HG02588 (cell line): ENCODE measurements around the gene BPI.
"Not testable (repeated sequence)": the region's sequence is repeated elsewhere in the genome, so short reads cannot be mapped to it uniquely, and the experiment has no call there.

Experiments used
- ATAC-seq: cut with Tn5 transposase; IDR thresholded peaks from one replicate; pipeline ENCODE4 v1.9.1; 2021; ENCODE audit warnings: mild to moderate bottlenecking, moderate library complexity; ENCODE audit not compliant: unreplicated experiment

Gene BPI

DNA sequence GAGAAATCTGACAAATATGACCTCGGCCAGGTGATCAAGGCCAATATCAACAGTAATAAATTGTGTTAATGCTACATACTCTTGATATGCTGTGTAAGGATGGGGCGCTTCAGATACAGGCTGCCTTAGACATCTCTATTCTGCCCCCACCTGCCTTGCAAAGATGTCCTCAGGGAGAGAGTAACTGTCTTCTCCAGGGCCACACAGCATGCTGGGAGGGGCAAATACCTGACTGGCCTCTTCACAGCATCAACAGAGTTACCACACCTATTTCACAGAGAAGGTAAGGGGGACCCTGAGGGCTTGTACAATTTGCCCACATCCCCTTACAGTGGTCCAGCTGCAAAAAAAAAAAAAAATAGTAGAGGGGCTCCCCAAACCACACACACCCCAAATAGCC lies 26.3 kb upstream of the BPI start:
- ATAC-seq, result no peak

DNA sequence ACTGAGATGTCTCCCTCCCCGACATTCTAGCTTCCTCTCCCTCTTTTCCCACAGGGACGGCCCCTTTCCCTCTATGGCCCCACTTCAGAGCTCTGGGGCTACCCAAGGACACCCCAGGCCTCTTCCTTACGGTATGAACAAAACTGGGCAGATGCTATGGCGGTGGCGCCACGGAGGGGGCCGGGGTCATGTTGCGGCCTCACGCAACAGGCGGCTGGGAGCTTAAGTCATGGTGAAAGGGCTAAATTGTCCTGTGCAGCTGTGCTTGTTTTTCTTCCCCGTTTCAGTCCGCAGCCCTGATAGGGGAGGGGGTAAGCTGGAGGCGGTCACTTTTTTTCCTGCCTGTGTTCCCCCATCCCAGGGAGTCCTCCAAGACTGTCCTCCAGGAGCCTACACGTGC lies 25.8 kb upstream of the BPI start:
- no peak for ATAC-seq

DNA sequence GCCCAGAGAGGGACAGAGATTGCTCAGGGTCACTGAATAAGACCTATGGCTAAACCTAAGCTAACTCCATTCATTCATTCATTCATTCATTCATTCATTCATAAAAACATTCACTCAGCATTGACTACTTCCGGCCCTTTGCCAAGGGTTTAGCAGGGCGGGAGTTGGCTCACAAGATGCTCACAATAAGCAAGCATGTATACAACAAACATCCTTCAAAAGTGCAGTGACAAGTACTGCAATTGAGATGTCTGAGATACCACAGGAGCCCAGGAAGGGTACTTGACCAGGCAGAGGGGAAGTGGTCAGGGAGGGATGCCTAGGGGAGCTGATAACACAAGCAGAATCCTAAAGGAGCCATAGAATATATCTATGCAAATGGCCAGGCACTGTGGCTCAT lies 25.2 kb upstream of the BPI start:
- no peak for ATAC-seq

DNA sequence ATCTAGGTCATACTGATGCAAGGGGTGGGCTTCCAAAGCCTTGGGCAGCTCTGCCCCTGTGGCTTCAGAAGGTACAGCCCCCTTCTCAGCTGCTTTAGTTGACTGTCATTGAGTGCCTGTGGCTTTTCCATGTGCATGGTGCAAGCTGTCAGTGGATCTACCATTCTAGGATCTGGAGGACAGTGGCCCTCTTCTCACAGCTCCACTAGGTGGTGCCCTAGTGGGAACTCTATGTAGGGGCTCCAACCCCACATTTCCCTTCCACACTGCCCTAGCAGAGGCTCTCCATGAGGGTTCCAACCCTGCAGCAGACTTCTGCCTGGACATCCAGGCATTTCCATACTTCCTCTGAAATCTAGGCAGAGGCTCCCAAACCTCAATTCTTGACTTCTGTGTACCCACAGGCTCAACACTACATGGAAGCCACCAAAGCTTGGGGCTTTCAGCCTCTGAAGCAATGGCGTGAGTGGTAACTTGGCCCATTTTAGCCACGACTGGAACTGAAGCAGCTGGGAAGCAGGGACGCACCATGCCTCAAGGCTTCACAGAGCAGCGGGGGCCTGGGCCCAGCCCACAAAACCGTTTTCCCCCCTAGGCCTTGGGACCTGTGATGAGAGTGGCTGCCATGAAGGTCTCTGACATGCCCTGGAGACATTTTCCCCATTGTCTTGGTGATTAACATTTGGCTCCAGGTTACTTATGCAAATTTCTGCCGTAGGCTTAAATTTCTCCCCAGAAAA lies 22.6 kb upstream of the BPI start:
- not testable (repeated sequence) for ATAC-seq

DNA sequence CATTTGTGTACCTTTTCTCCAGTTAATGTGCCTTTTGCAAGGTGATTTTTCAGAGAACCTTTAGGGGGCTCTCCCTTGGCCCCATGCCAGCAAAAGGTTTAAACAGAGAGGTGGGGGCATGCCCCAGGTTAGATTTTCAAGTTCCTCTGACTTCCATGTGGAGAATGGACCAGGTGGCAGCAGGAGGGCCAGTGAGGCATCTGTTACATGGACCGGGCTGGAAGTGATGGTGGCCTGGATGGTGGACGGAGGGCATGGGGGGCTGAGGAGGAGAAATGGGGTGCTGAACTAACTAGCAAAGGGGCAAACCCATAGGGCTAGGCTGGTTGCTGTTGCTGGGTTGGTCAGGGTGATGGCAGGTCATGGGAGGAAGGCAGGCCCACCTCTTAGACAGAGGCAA lies 20.7 kb upstream of the BPI start:
- no peak for ATAC-seq

DNA sequence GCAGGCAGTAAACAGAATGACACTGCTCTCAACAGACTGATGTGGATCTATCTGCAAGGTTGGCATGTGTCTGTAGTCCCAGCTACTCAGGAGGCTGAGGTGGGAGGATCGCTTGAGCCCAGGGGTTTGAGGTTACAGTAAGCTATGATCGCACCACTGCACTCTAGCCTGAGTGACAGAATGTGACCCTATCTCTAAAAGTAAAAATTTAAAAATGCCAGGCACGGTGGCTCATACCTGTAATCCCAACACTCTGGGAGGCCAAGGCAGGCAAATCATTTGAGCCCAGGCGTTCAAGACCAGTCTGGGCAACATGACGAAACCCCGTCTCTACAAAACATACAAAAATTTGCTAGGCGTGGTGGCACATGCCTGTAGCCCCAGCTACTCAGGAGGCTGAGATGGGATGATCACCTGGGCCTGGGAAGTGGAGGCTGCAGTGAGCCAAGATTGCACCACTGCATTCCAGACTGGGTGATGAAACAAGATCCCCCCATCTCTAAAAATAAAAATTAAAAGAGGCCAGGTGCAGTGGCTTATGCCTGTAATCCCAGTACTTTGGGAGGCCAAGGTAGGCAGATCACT lies 19.8 kb upstream of the BPI start:
- ATAC-seq, result not testable (repeated sequence)

DNA sequence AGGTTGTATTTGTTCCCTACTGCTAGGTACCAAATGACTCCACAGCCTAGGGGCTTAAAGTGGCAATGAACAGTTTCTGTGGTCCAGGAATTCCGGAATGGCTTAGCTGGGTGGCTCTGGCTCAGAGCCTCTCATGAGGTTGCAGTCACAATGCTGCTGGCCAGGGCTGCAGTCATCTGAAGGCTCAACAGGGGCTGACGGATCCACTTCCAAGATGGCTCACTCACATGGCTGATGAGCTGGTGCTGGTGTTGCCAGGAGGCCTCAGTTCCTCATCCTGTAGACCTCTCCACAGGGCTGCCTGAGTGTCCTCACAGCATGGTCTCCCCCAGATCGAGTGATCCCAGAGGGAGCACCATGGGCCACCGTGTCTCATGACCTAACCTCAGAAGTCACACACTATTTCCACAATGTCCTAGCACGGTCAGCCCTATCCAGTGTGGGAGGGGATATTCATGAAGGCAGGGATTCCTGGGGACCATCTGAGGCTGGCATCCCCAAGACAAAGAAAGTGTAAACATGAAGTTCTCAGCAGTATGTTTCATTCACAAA lies 19.0 kb upstream of the BPI start:
- no peak for ATAC-seq

DNA sequence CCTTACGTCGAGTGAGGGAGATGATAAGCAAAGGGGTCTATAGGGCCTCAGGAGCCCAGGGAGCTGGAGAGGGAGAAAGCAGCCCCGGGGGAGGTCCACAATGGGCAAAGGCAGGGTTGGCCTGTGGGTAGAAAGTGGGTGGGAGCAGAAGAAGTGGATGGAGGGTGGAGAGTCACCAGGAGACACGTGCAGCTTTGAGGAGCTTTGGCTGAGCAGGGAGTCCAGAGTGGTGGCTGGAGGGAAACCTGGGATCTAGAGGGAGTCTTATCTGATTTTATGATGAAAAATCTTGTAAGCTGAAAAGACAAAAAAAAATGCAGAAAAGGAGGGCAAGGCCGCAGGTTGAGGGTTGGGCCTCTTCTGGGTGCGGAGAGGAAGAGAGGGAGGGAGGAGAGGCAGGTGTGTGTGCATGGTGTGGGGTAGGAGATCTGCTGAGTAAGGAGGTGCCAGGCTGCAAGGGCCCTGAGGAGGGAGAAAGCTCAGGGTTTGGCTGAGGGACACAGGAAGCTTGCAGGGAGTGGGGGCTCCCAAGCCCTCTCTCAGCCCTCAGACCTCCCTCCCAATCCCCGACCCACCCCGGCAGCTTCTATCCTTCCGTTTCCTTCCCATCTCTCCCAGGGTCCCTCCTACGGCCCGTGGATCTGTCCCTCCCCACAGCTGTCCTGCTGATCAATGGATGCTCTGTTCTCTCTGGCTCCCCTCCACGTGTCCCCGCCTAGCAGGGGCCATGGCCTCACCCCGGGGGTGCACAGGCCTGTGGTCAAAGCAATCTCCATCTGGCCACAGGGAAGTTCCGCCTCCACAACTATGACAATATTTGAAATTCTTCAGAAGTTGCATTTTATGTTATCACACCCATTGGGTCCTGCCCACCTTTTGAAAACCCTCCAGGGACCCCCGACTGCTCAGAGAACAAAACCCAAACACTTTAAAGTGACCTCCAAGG lies 17.1 kb upstream of the BPI start:
- no peak for ATAC-seq

DNA sequence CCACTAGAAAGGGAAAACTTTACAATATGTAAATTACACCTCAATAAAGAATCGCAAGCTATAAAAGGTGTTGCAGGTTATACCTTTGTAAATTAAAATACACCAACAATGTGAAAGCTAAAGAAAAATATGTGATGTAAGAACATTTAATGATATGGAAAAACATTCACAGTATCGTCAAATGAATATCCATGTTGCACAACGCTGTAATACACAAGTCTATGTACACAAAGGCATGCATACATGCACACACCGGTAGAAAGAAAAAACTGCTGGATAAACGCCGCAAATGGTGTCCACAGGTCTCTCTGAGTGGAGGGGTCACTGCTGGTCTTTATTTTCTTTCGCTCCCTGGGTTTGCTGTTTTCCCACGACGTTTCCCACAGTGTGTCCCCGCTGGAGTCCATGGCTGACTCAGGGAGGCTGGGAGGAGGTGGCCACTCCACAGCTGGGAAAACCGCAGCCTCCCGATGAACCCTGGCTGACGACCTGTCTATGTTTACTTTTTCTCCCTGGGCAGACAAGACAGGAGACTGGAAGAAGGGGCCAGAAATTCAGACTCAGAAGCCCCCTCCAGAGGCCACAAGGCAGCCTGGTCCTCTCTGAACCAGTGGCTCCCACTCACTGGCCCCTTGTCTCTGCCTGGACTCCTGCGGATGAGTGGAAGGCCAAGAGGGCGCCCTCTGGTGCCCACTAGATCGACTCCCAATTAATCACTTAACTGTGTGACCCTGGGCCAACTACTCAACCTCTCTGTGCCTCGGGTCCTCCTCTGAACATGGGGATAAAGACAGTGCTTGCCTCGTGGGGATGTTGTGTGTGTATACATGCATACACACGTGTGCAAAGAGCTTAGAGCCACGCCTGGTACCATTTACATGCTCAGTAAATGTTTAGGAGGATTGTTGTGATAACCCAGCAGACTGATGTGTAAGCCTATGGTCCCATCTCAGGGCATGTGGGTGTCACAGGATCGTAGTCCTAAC lies 12.8 kb upstream of the BPI start:
- no peak for ATAC-seq

DNA sequence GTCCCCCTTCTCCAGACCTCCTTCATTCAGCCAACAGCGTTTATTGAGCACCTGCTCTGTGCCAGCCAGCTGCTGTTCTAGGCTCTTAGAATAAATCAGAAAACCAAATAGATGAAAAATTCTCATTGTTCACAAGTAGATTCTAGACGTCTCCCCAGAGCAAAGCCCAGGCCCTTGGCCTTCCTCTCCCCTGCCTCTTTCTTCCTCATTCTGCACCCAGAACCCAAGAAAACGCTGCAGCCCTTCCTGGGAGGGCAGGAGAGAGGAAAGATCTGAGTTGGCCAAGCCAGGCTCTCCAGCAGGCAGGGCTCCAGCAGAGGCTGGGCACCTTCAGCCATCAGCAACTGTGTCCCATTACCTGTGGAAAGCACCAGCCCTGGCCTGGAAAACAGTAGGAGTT lies 12.0 kb upstream of the BPI start:
- ATAC-seq, result no peak

DNA sequence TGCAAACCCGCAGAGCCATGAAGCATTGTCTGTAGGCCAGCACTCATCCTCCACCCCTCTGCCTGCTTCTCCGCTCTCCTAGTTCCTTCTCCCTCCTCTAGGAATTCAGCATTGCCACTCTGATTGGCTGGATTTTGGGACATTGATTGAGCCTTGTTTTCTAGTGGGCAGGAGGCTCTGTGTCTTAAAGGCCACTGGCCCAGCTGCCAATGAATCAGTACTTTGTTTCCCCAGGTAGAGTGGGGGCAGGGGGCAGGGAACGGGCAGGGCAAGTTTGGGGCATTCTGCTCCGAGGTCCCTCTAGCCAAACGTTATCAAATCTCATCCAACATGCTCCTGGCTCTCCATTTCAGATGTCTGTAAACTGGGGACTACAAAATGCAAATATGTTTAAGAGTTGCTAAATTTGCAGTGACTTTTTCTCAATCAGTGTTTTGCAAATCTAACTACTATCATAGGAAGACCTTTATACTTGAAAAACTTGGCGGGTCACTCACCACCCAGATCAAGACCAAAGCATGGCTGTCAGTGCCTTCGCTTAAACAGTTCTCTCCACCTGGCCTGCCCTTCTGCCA lies 10.4 kb upstream of the BPI start:
- no peak for ATAC-seq

DNA sequence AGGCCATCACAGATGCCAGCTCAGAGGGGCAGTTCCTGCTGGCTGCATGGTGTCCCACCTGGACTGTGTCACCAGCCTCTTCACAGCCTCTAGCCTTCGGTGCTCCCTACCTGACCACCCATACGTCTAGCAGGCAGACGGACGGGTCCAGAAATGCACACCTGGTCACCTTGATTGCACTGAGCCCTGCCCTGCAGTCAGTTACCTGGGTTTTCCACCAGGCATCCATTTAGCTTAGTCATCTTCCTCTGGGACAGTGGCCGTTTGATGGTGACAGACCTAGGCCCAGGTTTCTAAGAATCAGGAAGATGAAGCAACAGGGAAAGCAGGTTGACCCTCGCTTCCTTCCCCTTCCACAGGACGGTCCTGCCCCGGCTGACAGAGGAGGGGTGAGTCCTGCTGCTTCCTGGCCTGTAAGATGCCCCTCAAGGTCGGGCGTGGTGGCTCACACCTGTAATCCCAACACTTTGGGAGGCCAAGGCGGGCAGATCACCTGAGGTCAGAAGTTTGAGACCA lies 9.8 kb upstream of the BPI start:
- ATAC-seq, result no peak

DNA sequence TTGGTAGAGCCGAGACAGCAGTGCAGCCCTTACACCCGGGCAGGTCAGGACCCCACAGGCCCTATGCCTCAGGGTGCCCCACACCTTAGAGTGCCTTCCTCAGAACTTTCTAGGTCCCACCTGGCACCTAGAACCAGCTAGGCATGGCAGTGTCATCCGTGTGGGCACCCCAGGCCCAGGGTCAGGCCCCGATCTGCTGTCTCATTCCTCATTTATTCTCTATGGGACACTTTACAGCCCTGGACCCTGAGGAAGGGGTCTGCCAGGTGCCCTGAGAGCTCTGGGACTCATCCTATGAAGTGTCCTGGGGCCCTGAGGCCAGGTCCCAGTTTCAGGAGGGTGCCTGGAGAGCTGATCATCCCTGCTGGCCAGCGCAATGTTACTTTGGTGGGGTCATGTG lies 8.1 kb upstream of the BPI start:
- no peak for ATAC-seq

DNA sequence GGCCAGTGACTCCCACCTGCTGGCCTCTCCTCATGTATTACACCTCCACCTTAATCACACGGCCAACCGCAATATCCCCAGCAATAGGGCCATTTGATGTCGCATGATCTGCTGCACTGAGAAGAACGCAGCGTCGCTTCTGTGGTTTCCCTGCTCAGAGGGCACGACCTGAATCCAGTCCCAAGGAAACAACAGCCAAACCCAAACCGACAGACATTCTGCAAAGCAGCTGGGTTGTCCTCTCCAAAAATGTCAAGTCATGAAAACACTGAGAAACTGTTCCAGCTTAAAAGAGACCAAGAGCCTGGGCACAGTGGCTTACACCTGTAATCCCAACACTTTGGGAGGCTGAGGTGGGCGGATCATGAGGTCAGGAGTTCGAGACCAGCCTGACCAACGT lies 7.5 kb upstream of the BPI start:
- ATAC-seq, result no peak

DNA sequence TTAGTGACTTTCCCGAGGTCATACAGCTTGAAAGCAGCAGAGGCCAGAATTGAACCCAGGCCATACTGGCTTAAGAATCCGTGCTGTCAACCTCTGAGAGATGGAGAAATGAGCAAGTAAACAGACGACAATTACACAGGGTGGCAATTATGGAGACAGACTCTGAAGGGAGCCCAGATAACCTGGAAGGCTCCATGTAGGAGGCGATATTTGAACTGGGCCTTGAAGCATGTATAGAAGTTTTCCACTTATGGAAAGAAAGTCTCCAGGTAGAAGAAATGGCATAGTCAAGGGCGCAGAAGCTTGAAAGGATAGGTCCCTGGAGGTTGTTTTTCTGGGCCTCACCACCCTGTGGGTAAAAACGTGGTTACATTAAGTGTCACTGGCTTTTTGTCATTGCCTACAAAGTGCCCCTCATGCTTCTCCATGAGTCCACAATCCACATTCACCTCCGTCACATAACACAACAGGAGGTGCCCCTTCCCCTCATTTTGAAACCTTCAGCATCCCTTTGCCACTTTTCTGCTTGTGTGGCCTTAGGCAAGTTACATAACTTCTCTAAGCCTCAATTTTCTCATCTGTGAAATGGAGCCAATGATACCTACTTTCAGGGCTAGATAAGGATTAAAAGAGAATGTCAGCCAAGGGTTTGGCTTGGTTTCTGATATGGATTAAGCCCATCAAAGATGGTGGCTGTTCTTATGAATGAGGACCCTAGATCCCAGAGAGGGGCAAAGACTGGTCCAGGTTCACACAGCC lies 5.9 kb upstream of the BPI start:
- ATAC-seq, result no peak

DNA sequence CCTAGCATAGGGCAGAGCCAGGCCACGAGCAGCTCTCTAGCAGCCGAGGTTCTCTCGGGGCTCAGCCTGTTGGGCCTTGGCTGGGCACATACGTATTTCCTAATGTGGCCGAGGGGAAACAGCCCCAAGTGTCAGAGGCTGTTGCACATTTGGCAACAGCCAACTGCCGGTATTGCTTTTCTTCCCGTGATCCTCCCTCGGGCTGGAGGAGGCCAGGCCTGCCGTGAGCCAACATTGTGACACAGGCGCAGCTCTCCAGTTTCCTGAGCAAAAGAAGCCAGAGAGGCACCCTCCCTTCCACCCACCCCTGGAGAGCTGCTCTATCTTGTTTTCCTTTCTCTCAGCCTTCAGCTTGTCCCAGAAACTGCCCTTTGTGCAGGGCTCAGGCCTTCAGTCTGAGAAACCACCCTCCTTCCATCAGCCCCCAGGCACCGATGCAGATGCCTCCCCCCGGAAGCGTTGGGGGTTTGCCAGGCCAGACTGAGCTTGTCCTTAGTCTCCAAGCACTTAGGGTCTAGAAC lies 5.1 kb upstream of the BPI start:
- ATAC-seq, result no peak

DNA sequence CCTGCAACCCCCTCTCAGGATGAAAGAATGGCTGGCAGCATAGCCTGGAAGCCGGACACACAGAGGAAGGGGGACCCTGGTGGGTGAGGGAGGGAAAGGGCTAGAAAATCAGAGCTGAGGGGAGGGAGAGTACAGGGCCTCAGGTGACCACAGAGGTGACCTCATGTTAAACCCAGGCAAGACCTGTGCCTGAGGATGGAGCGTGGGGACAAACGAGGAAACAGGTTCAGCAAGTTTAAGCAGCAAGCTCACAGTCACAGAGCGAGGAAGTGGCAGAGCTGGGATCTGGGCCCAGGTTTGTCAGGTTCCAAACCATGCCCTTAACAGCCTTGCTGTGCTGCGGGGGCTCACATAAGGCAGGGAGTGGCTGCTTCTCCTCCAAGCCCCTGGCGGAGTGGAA lies 4.0 kb upstream of the BPI start:
- no peak for ATAC-seq

DNA sequence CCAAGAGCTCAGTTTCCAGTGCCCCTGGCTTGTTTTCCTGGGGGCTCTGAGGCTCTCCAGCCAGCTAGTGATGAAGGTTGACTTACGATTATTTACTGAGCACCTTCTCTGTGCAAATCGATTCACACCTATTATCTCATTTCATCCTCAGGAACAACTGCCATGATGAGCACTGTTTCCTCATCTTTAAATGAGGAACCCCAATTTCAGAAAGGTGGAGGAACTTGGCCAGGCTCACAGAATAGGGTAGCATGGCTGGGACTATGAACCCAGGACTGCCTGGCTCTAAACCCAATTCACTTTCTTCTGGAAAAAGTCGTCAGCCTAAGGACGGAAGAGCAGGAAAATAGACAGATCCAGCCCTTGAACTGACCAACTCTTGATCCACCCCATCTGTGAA lies 3.5 kb upstream of the BPI start:
- ATAC-seq, result no peak

DNA sequence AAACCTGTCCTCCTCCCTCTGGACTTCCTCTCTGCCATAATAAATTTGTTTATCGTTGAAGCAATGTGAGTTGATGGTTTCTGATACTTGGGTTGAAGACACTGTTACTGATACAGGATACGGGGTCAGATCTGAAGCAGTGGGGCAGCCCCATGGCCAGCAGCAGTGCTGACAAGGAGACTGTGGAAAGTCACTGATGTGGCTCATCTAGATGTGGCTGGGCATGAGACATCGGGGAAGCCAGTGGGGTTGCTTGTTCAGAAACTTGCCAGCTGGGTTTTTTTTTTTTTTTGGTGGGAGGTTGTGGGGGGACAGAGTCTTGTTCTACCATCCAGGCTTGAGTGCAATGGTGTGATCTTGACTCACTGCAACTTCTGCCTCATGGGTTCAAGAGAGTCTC lies 2.6 kb upstream of the BPI start:
- ATAC-seq, result no peak
